Upper lobe of left lung (tissue), 4 donors: ENCODE measurements around the gene ARHGEF4.

Source experiments
- CTCF ChIP-seq, 6 experiments: fragments of 450-650 bp in 4 of 6; fragments of 200-600 bp in 2 of 6; sonication (generic) in 2 of 6; IDR thresholded peaks; one replicate each; pipeline ENCODE4 v1.5.1; 2016 to 2019; ENCODE audit warnings: antibody characterized with exemption in 6 of 6
- POLR2A ChIP-seq, 4 donors: fragments of 450-650 bp; IDR thresholded peaks; one replicate each; pipeline ENCODE4 v1.5.1; 2016 to 2017; ENCODE audit warnings: antibody characterized with exemption in 4 of 4, mild to moderate bottlenecking in 2 of 4

GRCh38 chr2:130981667-130982066, 145.0 kb downstream of the ARHGEF4 start:
- TF ChIP-seq CTCF (IDR thresholded peaks at IDR 0.05) (no peak), POLR2A (IDR thresholded peaks at IDR 0.05) (no peak)
